SK-N-MC (cell line): ENCODE data around the gene RAB12.

Source experiments
- EZH2 ChIP-seq: fragments of 200-600 bp; sonication (generic); IDR thresholded peaks from one replicate; pipeline ENCODE4 v1.6.1; 2017; ENCODE audit warnings: antibody characterized with exemption
- FOXP2 ChIP-seq: optimal IDR thresholded peaks from 2 replicates; pipeline ENCODE3; 2011; ENCODE audit warnings: mild to moderate bottlenecking, moderate library complexity; ENCODE audit not compliant: insufficient read depth; ENCODE audit errors: extremely low read length, control extremely low read depth
- POLR2AphosphoS5 ChIP-seq: IDR thresholded peaks from 2 replicates; pipeline ENCODE4 v1.6.1; 2012; ENCODE audit warnings: mild to moderate bottlenecking, low read depth, low read length, borderline replicate concordance

GRCh38 chr18:8610459-8610851 lies 1.2 kb downstream of the RAB12 start:
- no peak for TF ChIP-seq EZH2
- TF ChIP-seq POLR2AphosphoS5: no peak
- TF ChIP-seq FOXP2: no peak
